Stimulated activated CD8-positive, alpha-beta memory T cell treated with anti-CD3 and anti-CD28 coated beads, Interleukin-15, amount 100 ng/mL, for 4 hours (primary cell): ENCODE results near the gene RELCH.

Source experiments
- DNase-seq, 2 donors: peaks; one replicate each; pipeline ENCODE4 v3.0.0-alpha.2; 2020; ENCODE audit warnings: low read depth in 2 of 2

Gene RELCH

DNA sequence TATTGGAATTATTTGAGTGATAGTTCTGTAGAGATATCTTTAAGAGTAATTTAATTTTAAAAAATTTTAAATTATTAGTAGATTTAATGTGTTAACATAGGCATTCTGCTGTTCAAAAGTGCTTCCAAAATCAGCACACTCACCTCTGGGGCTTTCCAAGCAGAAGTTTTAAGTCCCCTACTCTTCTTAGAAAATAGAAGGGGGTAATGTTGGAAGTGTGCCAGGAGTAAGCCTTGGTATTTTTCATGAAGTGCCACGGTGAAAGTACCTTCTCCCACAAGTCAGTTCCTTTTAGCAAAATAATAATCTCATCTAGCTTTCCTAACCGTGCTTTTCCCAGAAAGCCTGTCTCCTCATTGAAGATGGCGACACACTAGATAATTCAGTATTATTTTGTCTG, 134.1 kb downstream of the RELCH start:
- no peak for DNase-seq

DNA sequence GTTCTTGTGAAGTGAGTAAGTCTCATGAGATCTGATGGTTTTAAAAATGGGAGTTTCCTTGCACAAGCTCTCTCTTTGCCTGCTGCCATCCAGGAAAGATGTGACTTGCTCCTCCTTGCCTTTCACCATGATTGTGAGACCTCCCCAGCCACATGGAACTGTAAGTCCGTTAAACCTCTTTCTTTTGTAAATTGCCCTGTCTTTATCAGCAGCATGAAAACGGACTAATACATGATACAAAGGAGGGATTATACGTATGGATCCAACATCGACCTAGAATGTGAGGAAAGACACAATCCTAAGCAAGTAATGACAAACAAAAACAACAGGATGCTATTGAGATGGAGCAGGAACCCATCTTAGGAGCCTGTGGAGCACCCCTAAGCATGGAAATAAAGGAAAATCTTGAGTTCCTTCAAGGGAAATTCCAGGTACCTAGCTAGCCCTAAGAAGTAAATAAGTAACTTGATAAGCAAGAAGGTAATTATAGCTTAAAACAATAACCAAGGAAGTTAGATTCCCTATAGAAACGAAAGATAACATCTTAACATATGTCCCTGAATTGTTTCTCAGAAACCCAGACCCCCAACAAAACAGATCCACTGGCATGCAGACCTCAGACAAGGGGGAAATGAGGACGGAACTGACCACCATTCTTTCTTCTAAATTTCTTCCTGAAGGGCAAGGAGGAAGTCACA, 136.6 kb downstream of the RELCH start:
- no peak for DNase-seq

DNA sequence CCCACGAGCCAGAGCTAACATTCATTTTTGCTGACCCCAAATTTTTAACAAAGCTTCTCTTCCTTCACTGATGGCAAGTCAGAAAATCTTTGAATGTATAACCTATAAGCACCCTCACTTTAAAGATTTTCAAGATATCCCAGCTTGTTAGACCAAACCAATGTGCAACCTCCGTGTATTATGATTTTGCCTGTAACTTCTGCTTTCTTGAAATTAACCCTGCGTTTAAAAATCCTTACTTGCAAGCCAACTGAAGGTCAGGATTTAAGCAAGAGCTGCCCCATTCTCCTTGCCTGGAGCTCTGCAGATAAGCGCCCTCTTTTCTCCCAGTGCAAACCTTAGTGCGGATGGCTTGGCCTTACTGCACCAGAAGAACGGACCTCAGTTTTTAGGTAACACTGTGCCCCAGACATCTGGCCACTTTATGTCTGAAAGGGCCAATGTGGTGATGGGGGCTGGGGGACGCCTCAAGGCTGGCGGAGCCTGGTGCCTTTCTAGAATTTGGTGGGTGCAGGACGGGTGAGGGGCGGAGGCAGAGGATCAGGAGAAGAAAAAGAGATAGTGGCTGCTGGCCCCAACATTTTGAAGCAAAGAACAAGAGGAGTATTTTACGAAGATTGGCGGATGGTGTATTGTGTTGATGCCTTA, 137.2 kb downstream of the RELCH start:
- DNase-seq = no peak

DNA sequence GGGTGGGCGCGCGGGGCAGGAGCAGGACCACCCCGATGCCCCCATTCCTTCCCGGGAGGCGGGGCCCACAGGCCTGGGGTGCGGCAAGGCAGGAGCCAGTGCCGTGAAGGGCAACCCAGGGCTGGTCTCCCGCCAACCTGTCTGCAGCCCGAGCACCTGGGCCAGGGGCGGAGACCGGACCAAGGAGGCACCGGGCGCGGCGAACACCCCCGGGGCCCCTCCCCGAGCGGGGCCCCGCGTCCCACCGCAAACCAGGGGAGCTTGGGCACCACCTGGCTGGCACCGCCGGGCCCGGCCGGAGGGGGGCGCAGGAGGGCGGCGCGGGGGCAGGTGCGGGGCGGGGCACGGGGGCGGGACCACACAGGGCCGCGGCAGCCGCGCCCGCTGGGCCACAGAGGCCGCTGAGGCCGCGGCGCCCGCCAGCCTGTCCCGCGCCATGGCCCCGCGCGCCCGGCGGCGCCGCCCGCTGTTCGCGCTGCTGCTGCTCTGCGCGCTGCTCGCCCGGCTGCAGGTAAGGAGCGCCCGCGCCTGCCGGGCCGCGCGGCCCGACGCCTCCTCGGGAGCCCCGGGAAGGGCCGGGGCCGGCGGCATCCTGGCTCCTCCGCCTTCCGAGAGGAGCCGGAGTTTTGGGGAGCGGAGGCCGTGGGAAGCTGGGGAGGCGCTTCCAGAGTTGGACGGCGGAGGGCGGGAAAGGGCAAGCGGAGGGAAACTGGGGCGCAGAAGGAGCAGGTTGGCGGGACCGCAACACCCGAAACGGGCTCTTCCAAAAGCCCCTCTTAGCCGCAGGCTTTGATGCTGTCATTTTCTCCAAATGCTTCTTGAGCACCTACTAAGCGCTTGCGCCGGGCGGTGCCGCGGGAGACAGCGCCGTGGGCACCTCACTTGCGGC, 138.1 kb downstream of the RELCH start, which contains the start of gene TNFRSF11A:
TNFRSF11A (plus strand) TSS at position 394 of the 889 bp plus-strand sequence; CDS start at position 437, 43 bp downstream.
- no peak for DNase-seq

DNA sequence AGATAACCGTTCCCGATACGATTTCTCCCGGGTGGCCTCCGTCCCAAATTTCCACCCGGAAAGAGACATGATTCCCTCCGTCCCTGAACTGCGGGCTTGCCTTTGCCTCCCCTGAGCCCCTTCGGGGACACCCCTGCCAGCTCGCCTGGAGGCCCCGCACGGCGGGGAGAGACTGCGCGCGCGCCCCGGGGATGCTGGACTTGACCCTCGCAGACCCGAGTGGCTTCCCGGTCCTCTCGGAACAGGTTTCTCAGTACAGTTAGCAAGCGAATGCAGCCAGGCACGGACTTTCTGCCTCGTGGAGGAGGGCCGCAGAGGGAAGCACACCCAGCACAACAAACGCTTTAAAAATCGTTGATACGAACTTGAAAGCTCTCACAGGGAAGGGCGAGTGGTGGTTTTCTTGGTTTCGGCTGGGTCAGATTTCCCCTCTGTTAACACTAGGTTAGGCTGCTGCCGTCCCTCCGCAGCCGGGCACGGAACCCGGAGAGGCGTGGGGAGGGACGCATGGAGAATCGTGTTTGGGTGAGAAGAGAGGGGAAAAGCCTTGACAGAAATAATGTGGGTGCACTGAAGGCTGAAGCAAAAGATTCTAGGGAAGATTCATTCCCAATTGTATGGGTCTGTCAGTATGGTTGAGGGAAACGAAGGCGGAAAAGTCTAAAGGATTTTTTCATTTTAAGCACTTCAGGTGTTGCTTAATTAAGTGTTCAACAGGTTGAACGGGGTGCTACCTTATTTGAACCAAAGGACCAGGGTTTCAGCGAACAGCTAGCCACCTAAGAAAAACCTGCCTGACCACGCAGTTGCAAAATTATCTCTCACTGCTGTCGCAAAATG, 139.0 kb downstream of the RELCH start:
- no peak for DNase-seq

DNA sequence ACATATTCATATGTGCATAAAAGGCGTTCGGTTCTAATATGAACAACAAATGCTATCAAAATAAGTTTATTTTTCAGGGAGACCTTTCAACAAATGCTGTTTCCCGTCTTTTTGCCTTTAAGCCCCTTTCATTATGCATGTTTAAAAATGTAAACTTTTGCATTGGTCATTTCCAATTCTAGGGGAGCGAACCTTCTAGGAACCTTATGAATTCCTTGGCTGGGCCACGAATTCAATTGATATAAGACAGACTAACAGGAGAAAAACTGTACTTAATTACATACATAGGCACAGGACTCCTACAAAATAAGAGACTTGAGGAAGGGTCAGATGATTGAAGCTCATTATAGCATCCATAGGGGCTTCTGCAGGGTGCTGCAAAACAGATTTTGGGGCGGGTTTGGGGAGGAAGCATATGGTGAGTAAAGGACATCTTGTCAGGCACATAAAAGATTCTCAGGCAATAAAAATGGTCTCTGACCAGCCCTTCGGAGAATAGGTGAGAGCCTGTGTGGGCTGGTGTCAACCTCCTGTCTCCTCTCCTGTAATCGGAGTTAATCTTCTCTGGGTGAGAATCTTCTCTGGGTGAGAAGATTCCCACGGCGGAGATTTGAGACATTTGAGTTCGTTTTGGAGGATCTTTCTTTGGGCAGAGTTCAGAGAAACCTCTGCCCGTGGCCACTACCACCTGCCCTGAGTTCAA, 139.7 kb downstream of the RELCH start:
- DNase-seq = no peak

DNA sequence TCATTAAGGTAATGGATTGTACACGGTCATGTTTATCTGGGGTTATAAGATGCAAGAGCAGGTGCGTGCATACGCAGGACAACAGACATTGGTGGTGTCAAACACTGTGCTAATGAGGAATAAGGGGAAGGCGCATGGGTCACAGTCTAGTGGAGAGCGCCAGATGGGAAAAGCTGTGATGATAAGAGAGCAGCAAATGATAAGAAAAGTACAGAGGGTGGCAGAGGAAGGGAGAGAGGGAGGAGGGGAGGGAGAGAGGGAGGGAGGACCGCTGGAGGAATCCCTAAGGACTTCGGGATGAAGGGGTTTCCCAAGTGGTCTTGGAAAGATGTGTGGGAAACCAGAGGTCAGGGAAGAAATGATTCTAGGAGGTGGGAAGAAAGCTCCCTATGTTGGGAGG, 140.9 kb downstream of the RELCH start:
- no peak for DNase-seq

DNA sequence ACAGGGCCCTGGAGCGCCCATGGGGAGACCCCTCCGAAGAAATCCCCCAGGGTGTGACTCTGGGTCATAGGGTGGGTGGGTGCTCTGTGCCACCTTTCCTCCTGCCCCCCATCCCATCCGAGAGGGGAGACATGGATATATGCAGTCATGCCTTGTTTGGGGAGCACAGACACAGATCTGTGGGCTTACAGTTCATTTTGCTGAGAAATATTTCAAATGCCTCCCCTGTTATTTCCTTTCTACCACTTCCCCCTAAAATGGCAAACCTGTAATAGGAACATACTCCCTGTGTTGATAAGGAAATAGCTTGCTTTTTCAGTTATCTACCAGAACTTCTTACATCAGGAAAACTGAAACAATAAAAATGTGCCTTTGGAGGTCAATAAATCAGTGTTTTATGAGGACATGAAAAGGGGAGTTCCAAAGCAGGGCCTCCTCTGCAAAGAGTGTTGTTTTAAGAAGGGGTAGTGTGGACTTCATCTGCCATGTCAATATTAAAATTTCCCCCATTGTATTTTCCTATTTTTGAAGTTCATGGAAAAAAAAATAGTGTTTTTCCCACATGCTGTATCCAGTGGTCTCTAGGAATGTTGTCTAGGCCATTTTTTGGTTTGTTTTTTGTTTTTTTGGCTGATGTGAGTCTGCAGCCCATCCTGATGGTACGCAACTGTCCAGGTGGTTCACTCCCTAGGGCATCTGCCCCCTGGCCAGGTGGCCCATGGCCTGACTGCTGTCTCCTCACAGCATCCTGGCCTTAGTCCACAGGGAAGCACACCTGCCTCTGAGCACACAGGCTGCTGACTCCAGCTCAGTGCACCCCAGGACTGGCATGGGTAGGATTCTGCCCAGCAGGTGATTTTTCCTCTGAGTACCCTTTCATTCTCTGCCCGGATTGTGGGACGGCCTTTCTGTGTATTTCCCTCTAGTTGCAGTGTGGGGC, 141.8 kb downstream of the RELCH start:
- no peak for DNase-seq

DNA sequence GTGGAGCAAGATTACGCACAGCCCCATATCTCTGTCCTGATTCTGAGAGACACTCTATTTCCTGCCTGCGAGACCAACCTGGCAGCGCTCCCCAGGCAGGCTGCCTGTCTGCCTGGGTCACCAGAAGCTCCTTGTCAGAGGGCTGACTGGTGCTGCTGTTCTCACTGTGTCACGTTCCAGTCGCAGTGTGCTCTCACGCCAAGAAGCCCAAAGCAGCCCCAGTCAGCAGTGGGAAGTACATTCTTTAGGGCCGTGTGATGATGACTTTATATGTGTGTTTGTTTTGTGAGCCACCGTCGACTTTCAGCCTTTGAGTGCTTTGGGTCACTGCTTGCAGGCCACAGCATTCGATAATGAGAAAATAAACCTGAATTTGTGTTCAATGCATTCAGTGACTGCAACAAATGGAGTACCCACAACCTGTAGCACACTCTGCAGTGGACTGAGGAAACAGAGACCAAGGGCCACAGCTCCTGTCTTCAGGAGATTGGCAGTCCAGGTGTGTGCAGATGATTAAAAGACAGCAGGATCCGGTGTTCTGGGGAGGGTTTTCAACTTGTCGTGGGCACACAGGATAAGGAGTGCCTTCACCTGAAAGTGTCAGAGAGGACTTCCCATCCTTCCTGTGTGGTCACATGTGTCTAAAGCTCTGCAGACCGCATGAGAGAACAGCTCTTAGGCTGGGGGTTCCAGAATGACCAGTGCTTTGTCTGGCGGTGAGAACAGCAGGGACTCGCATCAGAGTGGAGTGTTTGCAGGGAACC, 142.8 kb downstream of the RELCH start:
- no peak for DNase-seq

DNA sequence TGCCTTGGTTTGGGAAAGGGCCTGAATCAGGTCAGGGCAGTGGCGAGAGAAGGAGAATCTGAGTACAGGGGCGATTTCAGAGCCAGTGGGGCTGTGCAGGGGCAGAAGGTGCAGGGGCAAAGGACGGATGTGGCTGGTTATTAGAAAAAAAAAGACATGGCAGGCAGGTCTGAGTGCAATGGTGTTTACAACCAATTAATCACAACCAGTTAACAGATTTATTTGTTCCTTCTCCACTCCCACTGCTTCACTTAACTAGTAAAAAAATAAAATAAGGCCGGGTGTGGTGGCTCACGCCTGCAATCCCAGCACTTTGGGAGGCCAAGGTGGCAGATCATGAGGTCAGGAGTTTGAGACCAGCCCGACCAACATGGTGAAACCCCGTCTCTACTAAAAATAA, 143.6 kb downstream of the RELCH start:
- DNase-seq = no peak

DNA sequence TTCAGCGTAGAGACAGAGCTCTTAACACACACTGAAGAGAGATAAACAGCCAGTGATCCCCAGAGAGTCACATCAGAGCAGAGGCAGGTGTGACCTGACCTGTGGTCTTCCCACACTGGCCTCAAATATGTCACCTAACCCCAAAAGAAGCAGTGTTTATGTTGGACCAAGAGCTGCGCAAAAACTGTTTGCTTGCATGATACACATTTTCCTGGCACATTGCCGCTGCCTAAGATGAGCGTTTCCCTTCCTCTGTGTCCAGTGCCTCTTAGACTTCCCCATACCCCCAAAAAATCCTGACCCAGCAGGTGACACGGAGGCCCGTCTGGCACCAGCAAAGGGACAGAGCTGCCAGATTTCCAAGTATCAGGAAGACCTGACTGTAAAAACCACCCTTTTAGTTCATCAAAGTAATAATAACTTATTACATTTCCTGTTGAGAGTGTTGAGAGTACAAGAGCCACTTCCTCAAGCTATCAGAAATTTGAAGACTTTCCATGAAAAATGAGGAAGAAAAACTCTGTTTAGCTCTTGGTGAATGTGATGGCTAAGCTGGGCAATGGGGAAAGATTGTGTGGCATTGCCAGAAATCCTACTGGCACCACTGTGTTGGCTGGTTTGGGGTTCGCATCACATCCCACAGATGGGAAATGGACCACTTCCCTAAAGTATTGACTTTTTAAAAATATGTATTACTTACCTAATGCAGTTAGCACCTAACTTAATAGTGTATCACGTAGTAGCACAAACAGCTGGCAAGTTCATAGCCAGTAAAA, 144.7 kb downstream of the RELCH start:
- DNase-seq = no peak

DNA sequence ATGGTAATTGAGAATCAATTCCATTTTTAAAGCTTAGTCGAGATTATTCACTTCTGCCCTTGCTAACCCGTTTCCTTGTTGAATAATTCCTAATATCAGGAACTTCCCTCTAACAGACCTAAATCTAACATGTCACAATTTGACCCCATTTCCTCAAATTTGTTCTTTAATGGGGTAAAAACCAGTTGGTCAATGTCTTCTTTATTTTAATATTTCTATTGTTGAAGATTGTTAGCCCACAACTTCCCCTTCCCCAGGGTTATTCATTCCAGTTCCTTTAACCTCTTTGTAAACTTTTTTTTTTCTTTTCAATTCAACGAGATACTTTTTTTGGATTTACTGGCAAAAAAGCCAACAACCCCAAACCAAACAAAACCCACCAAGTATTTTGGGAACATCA, 145.4 kb downstream of the RELCH start:
- DNase-seq = no peak

DNA sequence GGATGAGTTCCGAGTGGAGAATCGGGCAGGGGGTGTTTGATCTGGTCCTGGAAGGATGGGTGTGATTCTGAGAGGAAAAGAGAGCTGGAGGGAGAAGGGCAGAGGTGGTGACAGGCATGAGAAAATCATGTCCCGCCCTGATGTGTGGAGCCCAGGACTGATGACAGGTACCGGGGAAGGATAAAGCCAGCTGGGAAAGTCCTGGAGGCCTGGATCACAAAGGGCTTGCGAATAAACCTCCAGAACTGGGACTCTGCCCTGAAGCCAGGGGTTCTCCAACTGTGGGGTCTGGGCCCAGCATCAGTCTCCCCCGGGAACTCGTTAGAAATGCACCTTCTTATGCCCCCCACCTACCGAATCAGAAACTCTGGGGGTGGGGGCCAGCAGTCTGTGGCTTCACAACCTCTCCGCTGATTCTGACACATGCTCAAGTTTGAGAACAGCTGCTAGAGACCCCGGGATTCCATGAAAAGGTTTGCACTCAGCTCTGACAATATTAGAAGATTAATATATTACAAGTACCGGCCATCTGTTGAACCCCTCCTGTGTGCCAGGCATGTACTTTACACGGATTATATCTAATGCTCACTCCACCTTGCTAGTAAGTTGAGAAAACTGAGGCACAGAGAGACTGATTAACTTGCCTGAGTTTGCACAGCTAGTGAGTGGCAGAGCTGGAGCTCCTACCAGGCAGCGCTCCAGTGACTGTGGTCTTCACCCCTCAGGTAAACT, 146.1 kb downstream of the RELCH start:
- no peak for DNase-seq

DNA sequence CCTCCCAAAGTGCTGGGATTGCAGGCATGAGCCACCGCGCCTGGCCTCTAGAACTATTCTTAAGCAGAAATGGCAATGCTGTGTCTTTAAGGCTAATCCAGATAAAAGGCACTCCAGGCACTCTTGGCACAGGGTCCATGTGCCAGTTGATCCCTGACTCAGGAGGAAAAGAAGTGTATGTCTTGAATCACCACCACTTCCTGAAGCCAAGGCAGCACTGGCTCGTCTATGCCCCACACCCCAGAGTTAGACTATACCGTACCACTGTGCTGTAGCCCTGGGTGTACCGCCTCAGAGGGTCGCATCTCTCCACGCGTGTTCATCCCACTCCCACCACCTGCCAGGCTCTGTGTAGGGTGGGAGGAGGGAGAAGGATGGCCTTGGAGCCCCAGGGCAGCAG, 147.1 kb downstream of the RELCH start:
- no peak for DNase-seq

DNA sequence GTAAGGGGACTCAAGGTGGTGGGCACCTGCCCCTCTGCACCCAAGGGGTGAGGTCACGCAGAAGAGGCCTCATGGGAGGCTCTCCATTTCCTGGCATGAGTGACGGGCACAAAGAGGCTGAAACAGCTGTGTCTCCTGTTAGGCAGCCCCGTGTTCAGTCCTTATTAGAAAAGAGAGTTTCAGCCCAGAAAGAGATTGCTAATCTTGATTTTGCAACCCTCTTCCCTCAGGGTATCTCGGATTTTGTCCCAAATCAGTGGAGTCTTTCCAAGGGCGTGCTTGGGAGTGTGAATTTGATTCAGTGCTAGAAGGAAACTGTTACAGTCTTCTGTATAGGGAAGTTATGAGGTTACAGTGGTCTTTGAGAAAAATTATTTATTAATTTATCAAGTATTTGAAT, 148.4 kb downstream of the RELCH start:
- DNase-seq = no peak

DNA sequence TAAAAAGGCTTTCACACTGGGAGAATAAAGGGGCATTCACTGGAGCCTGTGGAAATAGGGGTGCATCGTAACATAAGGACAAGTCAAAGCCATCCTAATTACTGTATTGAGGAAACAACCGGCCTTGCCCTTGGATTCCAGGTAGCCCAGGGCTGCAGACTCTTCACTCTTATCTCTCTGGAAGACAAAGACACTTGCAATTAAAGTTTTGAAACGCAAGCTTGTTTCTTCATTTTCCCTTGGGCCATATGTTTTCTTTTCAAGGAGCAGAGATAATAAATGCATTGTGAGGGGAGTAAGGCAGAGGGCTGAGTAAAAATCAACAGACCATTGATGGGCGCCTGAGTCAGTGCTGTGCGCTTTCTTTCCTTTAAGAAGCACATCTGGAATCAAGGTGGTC, 149.6 kb downstream of the RELCH start:
- DNase-seq = no peak

DNA sequence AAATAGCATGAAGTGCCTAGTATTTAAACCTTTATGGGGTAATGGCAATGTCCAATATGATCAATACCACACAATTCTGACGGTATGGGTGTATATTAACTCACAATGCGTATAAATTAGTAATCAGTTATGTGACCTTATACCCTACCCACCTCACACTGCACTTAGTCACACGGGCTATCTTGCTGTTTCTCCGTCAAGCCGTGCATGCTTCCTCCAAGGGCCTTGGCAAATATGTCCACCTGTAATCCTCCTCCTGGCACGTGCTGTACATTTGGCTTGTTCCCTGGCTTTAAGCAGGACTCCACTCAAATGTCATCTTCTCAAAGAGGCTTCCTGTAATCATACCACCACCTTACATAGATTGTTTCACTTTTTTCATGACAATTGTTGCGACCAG, 150.3 kb downstream of the RELCH start:
- no peak for DNase-seq
